Naive B cell (primary cell): ENCODE data around the gene WDR83. TPM values are rescaled to one million over a fixed set of nuclear protein-coding genes. Genes with fewer than 3 reads are reported as not detected.
A peak's percentile ranks its signal among the peaks of the same experiment; 100 is the strongest.

Experiments
- ATAC-seq, 2 donors: fragments of 150-1000 bp; cut with Tn5 transposase; 2 replicates each; pipeline ENCODE4 v1.10.0; 2021; ENCODE audit warnings: low read depth in 2 of 2, mild to moderate bottlenecking in 2 of 2, moderate library complexity in 2 of 2
- DNase-seq: peaks from one replicate; pipeline ENCODE4 v3.0.0; 2022
- H3K27ac Mint-ChIP-seq, 6 donors: one replicate each; pipeline ENCODE4 v1.8.0; 2020 to 2022; ENCODE audit warnings: mild to moderate bottlenecking in 6 of 6, mixed read lengths in 6 of 6, moderate library complexity in 5 of 6, inconsistent platforms in 2 of 6
- H3K27me3 Mint-ChIP-seq, 3 donors: one replicate each; pipeline ENCODE4 v1.8.0; 2021 to 2022; ENCODE audit warnings: mixed read lengths in 3 of 3, mild to moderate bottlenecking in 1 of 3
- H3K36me3 Mint-ChIP-seq, 2 donors: one replicate each; pipeline ENCODE4 v1.8.0; 2020 to 2022; ENCODE audit warnings: mixed read lengths in 2 of 2, inconsistent platforms in 1 of 2, mild to moderate bottlenecking in 1 of 2
- H3K4me1 Mint-ChIP-seq, 3 donors: one replicate each; pipeline ENCODE4 v1.8.0; 2020 to 2022; ENCODE audit warnings: mixed read lengths in 3 of 3, inconsistent platforms in 1 of 3, mild to moderate bottlenecking in 1 of 3, moderate library complexity in 1 of 3
- H3K4me3 Mint-ChIP-seq, 8 donors: one replicate each; pipeline ENCODE4 v1.8.0; 2020 to 2022; ENCODE audit warnings: mild to moderate bottlenecking in 8 of 8, mixed read lengths in 8 of 8, moderate library complexity in 8 of 8, inconsistent platforms in 2 of 8
- H3K9me3 Mint-ChIP-seq, 7 donors: one replicate each; pipeline ENCODE4 v1.8.0; 2020 to 2022; ENCODE audit warnings: mixed read lengths in 7 of 7, mild to moderate bottlenecking in 5 of 7, inconsistent platforms in 2 of 7, moderate library complexity in 1 of 7
- polyA plus RNA-seq, 6 donors: library from polyadenylated mRNA; unstranded; fragments of 300-500 nt; fragmentation: Illumina TruSeq; gene quantifications; one replicate each; pipeline ENCODE4 v1.2.3, GENCODE V29; 2021; ENCODE audit warnings: low read depth in 6 of 6

WDR83 gene
- polyA plus RNA-seq, 6 donors from 2014 or later, result 12.6 to 34.5 (median 17.5) TPM

GRCh38 chr19:12720851-12721655 lies 54.4 kb downstream of the WDR83 start:
- no peaks in the 10 kb centered on the region for H3K9me3 Mint-ChIP-seq

GRCh38 chr19:12721656-12722565 lies 55.3 kb downstream of the WDR83 start:
- H3K27ac Mint-ChIP-seq, result peak overlapping the region; percentile 63 to 96 (median 91)
- peak; percentile 42 for DNase-seq

More at GRCh38 chr19:12720851-12721655, 54.4 kb downstream of the WDR83 start:
- Mint-ChIP-seq H3K4me1 (peaks cover 32 to 54% (median 38%) of the 10 kb centered on the region in 3 donors), H3K27me3 (no peaks in the 10 kb centered on the region), H3K27ac (peak overlapping the region; percentile 57 to 95 (median 84)), H3K36me3 (no peaks in the 10 kb centered on the region), H3K4me3 (peak overlapping the region; percentile 85 to 96 (median 92))
- no peak for ATAC-seq
- no peak for DNase-seq

DNA sequence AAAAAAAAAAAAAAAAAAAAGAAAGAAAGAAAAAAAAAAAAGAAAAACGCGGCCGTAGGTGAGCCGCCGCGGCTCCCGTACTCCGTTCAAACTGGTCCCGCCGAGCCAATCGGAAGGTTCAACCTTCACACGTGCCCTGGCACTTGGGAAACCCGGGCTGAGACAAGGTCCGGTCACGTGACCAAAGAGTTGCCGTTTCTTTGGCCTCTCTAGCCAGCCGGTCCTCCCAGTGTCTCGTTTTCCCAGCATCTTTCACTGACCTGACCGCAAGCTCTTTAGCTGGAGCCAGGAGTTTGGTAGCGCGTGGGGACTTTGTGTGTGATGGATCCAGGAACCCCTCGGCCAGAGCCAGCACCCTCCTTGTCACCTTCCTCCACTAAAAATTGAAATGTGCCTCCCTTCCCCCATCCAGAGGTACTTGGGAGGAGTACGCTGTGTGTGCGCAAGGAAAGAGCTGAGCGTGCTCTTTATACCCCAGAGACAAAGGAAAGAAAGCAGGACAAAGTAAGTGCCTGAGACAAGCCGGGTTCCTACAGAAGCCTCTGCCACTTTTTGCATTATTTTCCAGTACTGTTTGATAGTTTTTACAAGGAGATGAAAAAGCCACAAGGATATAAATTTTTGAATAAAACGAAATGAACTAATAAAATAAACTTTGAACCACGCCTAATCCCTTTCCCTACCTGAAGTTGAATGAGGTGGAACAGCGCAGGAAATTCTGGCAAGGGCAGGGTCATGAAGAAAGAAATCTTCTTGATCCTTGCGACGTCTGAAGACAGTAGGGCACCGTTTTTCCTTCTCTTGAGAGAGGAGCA lies 56.2 kb downstream of the WDR83 start:
- no peaks in the 10 kb centered on the region for H3K27me3 Mint-ChIP-seq
- H3K9me3 Mint-ChIP-seq, result no peaks in the 10 kb centered on the region
- peak overlapping the region; percentile 79 to 96 (median 93) for H3K27ac Mint-ChIP-seq
- H3K4me1 Mint-ChIP-seq, result peaks cover 37 to 55% (median 44%) of the 10 kb centered on the region in 3 donors
- no peaks in the 10 kb centered on the region for H3K36me3 Mint-ChIP-seq
- DNase-seq, result peak; percentile 90
- peak overlapping the region; percentile 85 to 98 (median 96) for H3K4me3 Mint-ChIP-seq
- ATAC-seq, result peak; percentile 91 to 92

More at GRCh38 chr19:12721656-12722565, 55.3 kb downstream of the WDR83 start:
- Mint-ChIP-seq H3K9me3 (no peaks in the 10 kb centered on the region), H3K4me3 (peak overlapping the region; percentile 85 to 98 (median 96)), H3K36me3 (no peaks in the 10 kb centered on the region), H3K4me1 (peaks cover 37 to 54% (median 44%) of the 10 kb centered on the region in 3 donors), H3K27me3 (no peaks in the 10 kb centered on the region)
- ATAC-seq, result peak; percentile 50 to 58

GRCh38 chr19:12723381-12723640 lies 56.7 kb downstream of the WDR83 start:
- Mint-ChIP-seq H3K36me3 (no peaks in the 10 kb centered on the region), H3K4me1 (peaks cover 37 to 58% (median 50%) of the 10 kb centered on the region in 3 donors), H3K27ac (peak overlapping the region in 5 of 6 donors; percentile 1 to 96 (median 91)), H3K9me3 (no peaks in the 10 kb centered on the region), H3K4me3 (peak overlapping the region; percentile 85 to 98 (median 96)), H3K27me3 (no peaks in the 10 kb centered on the region)
- no peak for ATAC-seq
- no peak for DNase-seq

DNA sequence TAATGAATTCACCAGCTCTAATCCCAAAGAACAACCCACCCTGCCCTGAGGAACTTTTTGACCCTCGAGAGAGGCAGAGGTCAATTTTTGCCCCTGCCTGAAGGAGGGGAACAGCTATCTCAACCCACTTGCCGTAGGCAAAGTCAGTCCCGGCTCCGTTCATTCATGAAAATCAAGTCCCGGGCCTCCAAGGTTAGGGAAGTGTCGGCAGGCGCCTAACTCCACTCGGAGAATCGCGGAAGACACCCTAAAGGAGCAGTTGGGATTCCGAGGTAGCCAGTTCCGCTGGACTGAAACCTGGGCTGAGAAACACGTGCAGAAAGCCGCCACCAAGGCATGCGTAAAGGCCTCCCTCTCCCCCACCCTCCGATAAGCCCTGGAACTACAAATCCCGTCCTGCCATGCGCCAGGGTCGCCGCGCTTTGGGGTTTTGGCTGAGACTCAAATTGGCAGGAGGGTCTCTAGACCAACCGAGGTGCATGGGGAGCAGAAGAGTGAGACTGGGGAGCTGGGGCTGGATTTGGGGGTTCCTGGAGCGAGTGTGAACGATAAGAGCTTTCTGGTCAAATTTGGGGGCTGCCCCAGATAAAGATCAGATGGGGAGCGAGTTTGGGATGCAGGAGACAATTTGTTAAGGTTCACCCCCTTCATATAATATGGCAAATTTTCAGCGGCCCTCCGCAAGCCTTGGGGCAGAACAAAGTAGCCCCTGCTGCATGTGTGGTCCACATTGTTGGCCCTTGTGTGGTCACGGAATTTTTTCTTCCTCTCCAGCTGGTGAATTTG lies 57.2 kb downstream of the WDR83 start, which contains the start of gene TNPO2:
Gene TNPO2, minus strand, starts transcription at position 292 of the 786 bp plus-strand sequence. CDS start 2,955 bp downstream, outside the sequence.
- Mint-ChIP-seq H3K4me1 (peaks cover 37 to 58% (median 55%) of the 10 kb centered on the region in 3 donors), H3K27me3 (no peaks in the 10 kb centered on the region), H3K27ac (peak within 1 kb of the TSS; percentile 91 to 99 (median 94)), H3K36me3 (no peaks in the 10 kb centered on the region), H3K4me3 (peak within 1 kb of the TSS; percentile 85 to 98 (median 96)), H3K9me3 (no peaks in the 10 kb centered on the region)
- peak; percentile 35 to 38 for ATAC-seq
- peak; percentile 56 for DNase-seq

Other genes starting within 250 kb of the WDR83 start
- 1 to 10 TPM; 1.4 to 4.3 (median 3.1) TPM for gene ZNF443, start 225.8 kb upstream of the WDR83 start, polyA plus RNA-seq
- 1 to 10 TPM in 5 of 6 donors, not detected in 1; 1.4 to 2.8 (median 2.3) TPM for gene ZNF709, start 182.0 kb upstream of the WDR83 start, polyA plus RNA-seq
- 10 to 100 TPM; 14.8 to 22.7 (median 18.7) TPM for gene ZNF564, start 115.3 kb upstream of the WDR83 start, polyA plus RNA-seq
- 10 to 100 TPM in 4 of 6 donors, 1 to 10 TPM in 1, not detected in 1; 9.7 to 13.1 (median 12.2) TPM for gene ZNF490, start 56.0 kb upstream of the WDR83 start, polyA plus RNA-seq
- gene ZNF791, start 55.9 kb upstream of the WDR83 start, polyA plus RNA-seq, result 10 to 100 TPM; 22.8 to 44.1 (median 28.2) TPM
- gene MAN2B1, start 65 bp upstream of the WDR83 start, polyA plus RNA-seq, result 10 to 100 TPM; 64.1 to 97.0 (median 76.9) TPM
- 100 to 1,000 TPM in 2 of 6 donors, 10 to 100 TPM in 4; 83.5 to 132 (median 85.5) TPM for gene DHPS, start 15.1 kb downstream of the WDR83 start, polyA plus RNA-seq
- gene GNG14, start 21.2 kb downstream of the WDR83 start, polyA plus RNA-seq, result not detected
- gene FBXW9, start 29.8 kb downstream of the WDR83 start, polyA plus RNA-seq, result 1 to 10 TPM; 2.0 to 5.8 (median 4.9) TPM
- gene TNPO2, start 57.1 kb downstream of the WDR83 start, polyA plus RNA-seq, result 1 to 10 TPM in 5 of 6 donors, not detected in 1; 1.7 to 3.5 (median 2.7) TPM
- 100 to 1,000 TPM; 207 to 269 (median 230) TPM for gene TRIR, start 67.9 kb downstream of the WDR83 start, polyA plus RNA-seq
- 100 to 1,000 TPM in 1 of 6 donors, 10 to 100 TPM in 5; 46.3 to 105 (median 53.5) TPM for gene GET3, start 70.7 kb downstream of the WDR83 start, polyA plus RNA-seq
- gene BEST2, start 85.0 kb downstream of the WDR83 start, polyA plus RNA-seq, result under 1 TPM in 1 of 6 donors, not detected in 5; 0.23 TPM
- 1 to 10 TPM; 1.1 to 7.1 (median 3.3) TPM for gene HOOK2, start 108.7 kb downstream of the WDR83 start, polyA plus RNA-seq
- gene JUNB, start 124.7 kb downstream of the WDR83 start, polyA plus RNA-seq, result 1,000 to 10,000 TPM in 5 of 6 donors, 100 to 1,000 TPM in 1; 777 to 2,686 (median 1,649) TPM
- gene PRDX2, start 135.0 kb downstream of the WDR83 start, polyA plus RNA-seq, result 100 to 1,000 TPM in 5 of 6 donors, 10 to 100 TPM in 1; 96.8 to 203 (median 126) TPM
- gene THSD8, start 135.3 kb downstream of the WDR83 start, polyA plus RNA-seq, result 1 to 10 TPM in 5 of 6 donors, not detected in 1; 2.0 to 6.6 (median 5.2) TPM
- gene RNASEH2A, start 139.8 kb downstream of the WDR83 start, polyA plus RNA-seq, result 10 to 100 TPM; 19.7 to 30.9 (median 25.1) TPM
- gene RTBDN, start 167.8 kb downstream of the WDR83 start, polyA plus RNA-seq, result not detected
- gene MAST1, start 171.7 kb downstream of the WDR83 start, polyA plus RNA-seq, result 1 to 10 TPM in 3 of 6 donors, under 1 TPM in 2, not detected in 1; 0.10 to 2.5 (median 1.0) TPM
- 10 to 100 TPM; 24.5 to 55.8 (median 40.6) TPM for gene DNASE2, start 214.6 kb downstream of the WDR83 start, polyA plus RNA-seq
- gene KLF1, start 220.4 kb downstream of the WDR83 start, polyA plus RNA-seq, result not detected
- 10 to 100 TPM in 5 of 6 donors, 1 to 10 TPM in 1; 7.8 to 16.3 (median 13.4) TPM for gene GCDH, start 224.4 kb downstream of the WDR83 start, polyA plus RNA-seq